ENCODE measurements around the gene ZNF274.

DNA sequence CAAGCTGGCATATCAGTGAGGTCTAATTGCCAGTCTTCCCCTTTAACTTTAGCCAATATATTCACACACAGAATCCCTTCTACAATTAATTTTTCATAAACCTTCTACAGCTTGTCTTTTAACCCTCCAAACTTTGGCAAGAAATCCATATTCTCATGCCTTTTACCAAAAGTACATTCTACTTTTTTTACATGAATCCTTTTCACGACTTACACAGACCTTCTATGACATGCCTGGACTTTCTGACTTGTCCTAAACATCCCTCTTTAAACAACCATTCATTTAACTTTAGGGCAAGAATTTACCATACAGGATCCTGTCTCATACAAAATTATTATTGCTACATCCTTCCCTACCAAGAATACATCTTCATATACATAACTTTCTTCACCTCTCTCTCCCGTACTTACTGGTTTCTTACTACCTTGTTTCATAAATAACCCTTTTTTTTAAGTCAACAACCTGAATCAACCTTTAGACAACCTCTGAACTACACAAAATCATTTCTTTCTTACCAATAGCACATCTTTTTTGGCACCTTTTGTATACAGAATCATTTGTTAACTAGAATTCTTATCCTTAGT, 69.3 kb downstream of the ZNF274 start:
- no peak for TF ChIP-seq EZH2phosphoT487 (conservative IDR thresholded peaks at IDR 0.05; ENCODE audit: low read length)
- TF ChIP-seq, protein P1, sequence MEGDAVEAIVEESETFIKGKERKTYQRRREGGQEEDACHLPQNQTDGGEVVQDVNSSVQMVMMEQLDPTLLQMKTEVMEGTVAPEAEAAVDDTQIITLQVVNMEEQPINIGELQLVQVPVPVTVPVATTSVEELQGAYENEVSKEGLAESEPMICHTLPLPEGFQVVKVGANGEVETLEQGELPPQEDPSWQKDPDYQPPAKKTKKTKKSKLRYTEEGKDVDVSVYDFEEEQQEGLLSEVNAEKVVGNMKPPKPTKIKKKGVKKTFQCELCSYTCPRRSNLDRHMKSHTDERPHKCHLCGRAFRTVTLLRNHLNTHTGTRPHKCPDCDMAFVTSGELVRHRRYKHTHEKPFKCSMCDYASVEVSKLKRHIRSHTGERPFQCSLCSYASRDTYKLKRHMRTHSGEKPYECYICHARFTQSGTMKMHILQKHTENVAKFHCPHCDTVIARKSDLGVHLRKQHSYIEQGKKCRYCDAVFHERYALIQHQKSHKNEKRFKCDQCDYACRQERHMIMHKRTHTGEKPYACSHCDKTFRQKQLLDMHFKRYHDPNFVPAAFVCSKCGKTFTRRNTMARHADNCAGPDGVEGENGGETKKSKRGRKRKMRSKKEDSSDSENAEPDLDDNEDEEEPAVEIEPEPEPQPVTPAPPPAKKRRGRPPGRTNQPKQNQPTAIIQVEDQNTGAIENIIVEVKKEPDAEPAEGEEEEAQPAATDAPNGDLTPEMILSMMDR (IDR thresholded peaks at IDR 0.05; ENCODE audit: insufficient read depth, low read length, poor library complexity, severe bottlenecking) = no peak

All from SU-DHL-6 (cell line).